ENCODE data around the gene LCN2. TPM values are rescaled to one million over a fixed set of nuclear protein-coding genes. Genes with fewer than 3 reads are reported as not detected.

Gene LCN2
- total RNA-seq, 1 experiment from 2014 or later: 4,208 TPM

GRCh38 chr9:128145536-128145935 lies 3.7 kb upstream of the LCN2 start:
- H3K36me3 Mint-ChIP-seq (ENCODE audit: insufficient read depth, unreplicated experiment): peaks cover 40% of the 10 kb centered on the region
- no peak for TF ChIP-seq CTCF (IDR thresholded peaks at IDR 0.05; ENCODE audit: unreplicated experiment)
- no peaks in the 10 kb centered on the region for H3K9me3 Mint-ChIP-seq (ENCODE audit: low read depth, unreplicated experiment)
- intact Hi-C loops (cut with micrococcal nuclease; ENCODE audit: unreplicated experiment): no loop called here
- peaks cover 45% of the 10 kb centered on the region for H3K4me1 Mint-ChIP-seq (ENCODE audit: low read depth, unreplicated experiment)
- peaks cover 2% of the 10 kb centered on the region for H3K27me3 Mint-ChIP-seq (ENCODE audit: unreplicated experiment)
- no peak overlapping the region for H3K4me3 Mint-ChIP-seq (ENCODE audit: low read depth, unreplicated experiment)
- CTCF ChIA-PET: interaction anchor here (0.6 kb wide), 1 partner anchor 62 kb away, joined by 3 read pairs; no protein-coding TSS in a partner anchor
- no TSS peak for BruUV-seq (replicated peaks)
- peak overlapping the region; percentile 92 for H3K27ac Mint-ChIP-seq (ENCODE audit: unreplicated experiment)
- peak; percentile 75 for DNase-seq

GRCh38 chr9:128145951-128146351 lies 3.3 kb upstream of the LCN2 start:
- peaks cover 49% of the 10 kb centered on the region for H3K4me1 Mint-ChIP-seq (ENCODE audit: low read depth, unreplicated experiment)
- TF ChIP-seq CTCF (IDR thresholded peaks at IDR 0.05; ENCODE audit: unreplicated experiment): no peak
- no TSS peak for BruUV-seq (replicated peaks)
- intact Hi-C loops (cut with micrococcal nuclease; ENCODE audit: unreplicated experiment): no loop called here
- no peak for DNase-seq
- CTCF ChIA-PET: interaction anchor here (0.6 to 0.7 kb wide), 2 partner anchors 28 to 61 kb away, joined by 3 to 5 read pairs; no protein-coding TSS in a partner anchor
- H3K36me3 Mint-ChIP-seq (ENCODE audit: insufficient read depth, unreplicated experiment): peaks cover 44% of the 10 kb centered on the region
- H3K27me3 Mint-ChIP-seq (ENCODE audit: unreplicated experiment): peaks cover 6% of the 10 kb centered on the region
- H3K4me3 Mint-ChIP-seq (ENCODE audit: low read depth, unreplicated experiment): no peak overlapping the region
- no peaks in the 10 kb centered on the region for H3K9me3 Mint-ChIP-seq (ENCODE audit: low read depth, unreplicated experiment)
- H3K27ac Mint-ChIP-seq (ENCODE audit: unreplicated experiment): peak overlapping the region; percentile 92

GRCh38 chr9:128146591-128147120 lies 2.6 kb upstream of the LCN2 start:
- peaks cover 11% of the 10 kb centered on the region for H3K27me3 Mint-ChIP-seq (ENCODE audit: unreplicated experiment)
- H3K4me3 Mint-ChIP-seq (ENCODE audit: low read depth, unreplicated experiment): no peak overlapping the region
- intact Hi-C loops (cut with micrococcal nuclease; ENCODE audit: unreplicated experiment): no loop called here
- H3K4me1 Mint-ChIP-seq (ENCODE audit: low read depth, unreplicated experiment): peaks cover 53% of the 10 kb centered on the region
- BruUV-seq (replicated peaks): no TSS peak
- H3K36me3 Mint-ChIP-seq (ENCODE audit: insufficient read depth, unreplicated experiment): peaks cover 51% of the 10 kb centered on the region
- TF ChIP-seq CTCF (IDR thresholded peaks at IDR 0.05; ENCODE audit: unreplicated experiment): no peak
- DNase-seq: no peak
- CTCF ChIA-PET: interaction anchor here (0.7 kb wide), 1 partner anchor 29 kb away, joined by 5 read pairs; no protein-coding TSS in a partner anchor
- H3K27ac Mint-ChIP-seq (ENCODE audit: unreplicated experiment): peak overlapping the region; percentile 92
- H3K9me3 Mint-ChIP-seq (ENCODE audit: low read depth, unreplicated experiment): no peaks in the 10 kb centered on the region

- Mint-ChIP-seq H3K36me3 (ENCODE audit: insufficient read depth, unreplicated experiment) (peaks cover 67% of the 10 kb centered on the region), H3K27ac (ENCODE audit: unreplicated experiment) (peak overlapping the region; percentile 100), H3K4me1 (ENCODE audit: low read depth, unreplicated experiment) (peaks cover 39% of the 10 kb centered on the region), H3K4me3 (ENCODE audit: low read depth, unreplicated experiment) (peak overlapping the region; percentile 89), H3K27me3 (ENCODE audit: unreplicated experiment) (peaks cover 11% of the 10 kb centered on the region), H3K9me3 (ENCODE audit: low read depth, unreplicated experiment) (no peaks in the 10 kb centered on the region)
- TF ChIP-seq CTCF (IDR thresholded peaks at IDR 0.05; ENCODE audit: unreplicated experiment): no peak
- DNase-seq: no peak
- no TSS peak for BruUV-seq (replicated peaks)
- CTCF ChIA-PET: interaction anchor here (0.5 to 2.6 kb wide), 4 partner anchors 12 to 140 kb away, joined by 4 to 8 read pairs (median 6); no protein-coding TSS in a partner anchor
- intact Hi-C loops (cut with micrococcal nuclease; ENCODE audit: unreplicated experiment): no loop called here
Observed at GRCh38 chr9:128148509-128149000, 698 bp upstream of the LCN2 start.

All from Calu3 (cell line).